ENCODE data around the gene TPSG1. TPM values are rescaled to one million over a fixed set of nuclear protein-coding genes. Genes with fewer than 3 reads are reported as not detected.

The TPSG1 gene
- total RNA-seq, 6 experiments from 2014 or later = 0.20 to 0.43 (median 0.43) TPM; not detected in 3

DNA sequence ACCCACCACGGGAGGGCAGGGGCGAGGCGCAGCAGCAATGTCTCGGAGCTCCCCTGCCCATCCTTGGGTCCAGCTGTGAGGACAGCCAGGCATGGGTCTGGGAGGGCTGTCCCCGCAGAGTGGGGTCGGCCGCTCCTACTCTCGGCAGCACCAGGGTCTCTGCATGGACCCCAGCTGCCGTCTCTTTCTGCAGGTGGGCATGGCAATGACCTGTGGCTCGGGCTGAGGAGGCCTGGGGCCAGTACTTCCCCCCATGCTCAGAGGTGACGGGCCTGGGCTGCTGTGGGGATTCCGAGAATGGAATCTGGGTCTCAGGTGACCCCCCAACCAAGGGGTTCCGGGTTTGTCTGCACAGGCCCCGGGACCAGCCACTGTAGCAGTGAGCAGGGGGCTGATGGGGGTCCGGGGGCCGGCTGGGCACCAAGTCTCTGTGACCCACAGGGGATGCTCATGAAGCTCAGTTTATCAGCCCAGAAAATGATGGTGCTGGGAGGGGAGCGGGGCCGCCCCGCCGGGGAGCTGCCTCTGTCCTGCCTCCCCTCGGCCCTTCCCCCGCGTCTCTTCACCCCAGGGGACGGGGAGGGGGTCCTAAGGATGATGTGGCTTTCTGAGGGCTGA lies 48.7 kb downstream of the TPSG1 start:
- intact Hi-C loops (cut with DNase I) = no loop called here
- TF ChIP-seq, protein P1, sequence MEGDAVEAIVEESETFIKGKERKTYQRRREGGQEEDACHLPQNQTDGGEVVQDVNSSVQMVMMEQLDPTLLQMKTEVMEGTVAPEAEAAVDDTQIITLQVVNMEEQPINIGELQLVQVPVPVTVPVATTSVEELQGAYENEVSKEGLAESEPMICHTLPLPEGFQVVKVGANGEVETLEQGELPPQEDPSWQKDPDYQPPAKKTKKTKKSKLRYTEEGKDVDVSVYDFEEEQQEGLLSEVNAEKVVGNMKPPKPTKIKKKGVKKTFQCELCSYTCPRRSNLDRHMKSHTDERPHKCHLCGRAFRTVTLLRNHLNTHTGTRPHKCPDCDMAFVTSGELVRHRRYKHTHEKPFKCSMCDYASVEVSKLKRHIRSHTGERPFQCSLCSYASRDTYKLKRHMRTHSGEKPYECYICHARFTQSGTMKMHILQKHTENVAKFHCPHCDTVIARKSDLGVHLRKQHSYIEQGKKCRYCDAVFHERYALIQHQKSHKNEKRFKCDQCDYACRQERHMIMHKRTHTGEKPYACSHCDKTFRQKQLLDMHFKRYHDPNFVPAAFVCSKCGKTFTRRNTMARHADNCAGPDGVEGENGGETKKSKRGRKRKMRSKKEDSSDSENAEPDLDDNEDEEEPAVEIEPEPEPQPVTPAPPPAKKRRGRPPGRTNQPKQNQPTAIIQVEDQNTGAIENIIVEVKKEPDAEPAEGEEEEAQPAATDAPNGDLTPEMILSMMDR (IDR thresholded peaks at IDR 0.05) = no peak
- TF ChIP-seq POLR2A (IDR thresholded peaks at IDR 0.05) = no peak
- Histone ChIP-seq H3K27ac (no peak overlapping the region), H3K4me1 (peaks cover 0 to 14% (median 4%) of the 10 kb centered on the region in 4 donors), H3K27me3 (no peaks in the 10 kb centered on the region), H3K36me3 (no peaks in the 10 kb centered on the region), H3K9me3 (no peaks in the 10 kb centered on the region), H3K4me3 (no peak overlapping the region)
- no CpG with 5 or more reads among the region's 24 CpGs for WGBS (ENCODE audit: insufficient coverage, low coverage, low lambda C conversion rate, missing lambda C conversion rate)
- ATAC-seq (no peak), DNase-seq (no peak)

DNA sequence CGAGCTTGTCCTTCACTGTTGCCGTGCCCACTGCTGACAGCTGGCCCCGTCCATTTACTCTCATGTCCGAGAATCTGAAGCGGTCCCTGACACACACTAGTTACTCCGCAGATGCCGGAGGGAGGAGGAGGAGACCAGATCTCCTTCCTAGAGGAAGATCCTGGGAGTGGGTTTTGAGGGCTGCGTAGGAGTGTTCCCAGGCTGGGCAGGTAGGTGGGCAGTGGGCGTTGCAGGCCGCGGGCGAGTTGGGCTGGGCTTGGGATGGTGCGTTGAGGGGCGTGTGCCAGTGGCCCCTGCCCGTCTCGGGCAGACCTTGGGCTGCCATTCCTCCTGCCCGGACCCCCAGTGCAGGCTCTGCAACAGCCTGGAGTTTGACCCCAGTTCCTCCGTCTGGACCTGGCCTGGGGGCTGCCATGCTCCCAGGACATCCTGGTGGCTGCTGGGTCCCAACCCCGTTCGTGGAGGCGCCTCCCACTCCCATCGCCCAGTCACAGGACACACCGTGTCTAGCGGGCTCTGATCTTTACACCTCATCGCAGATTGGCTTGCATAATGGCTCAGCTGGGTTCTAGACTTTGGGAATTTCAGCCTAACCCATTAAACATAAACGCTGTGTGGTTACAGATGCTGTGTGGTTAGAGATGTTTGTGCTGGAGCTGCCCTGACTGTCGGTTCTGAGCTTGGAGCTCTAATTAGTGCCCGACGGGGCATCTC lies 49.3 kb downstream of the TPSG1 start:
- no peak for ATAC-seq
- DNase-seq = no peak
- peaks cover 0 to 10% (median 4%) of the 10 kb centered on the region in 4 donors for H3K4me1 ChIP-seq
- WGBS (ENCODE audit: insufficient coverage, low coverage, low lambda C conversion rate, missing lambda C conversion rate) = 40% methylated on average over 4 of the region's 29 CpGs
- no peaks in the 10 kb centered on the region for H3K36me3 ChIP-seq
- intact Hi-C loops (cut with DNase I) = no loop called here
- no peak for TF ChIP-seq POLR2A (IDR thresholded peaks at IDR 0.05)
- TF ChIP-seq, protein P1 (IDR thresholded peaks at IDR 0.05) = no peak
- no peaks in the 10 kb centered on the region for H3K27me3 ChIP-seq
- no peaks in the 10 kb centered on the region for H3K9me3 ChIP-seq
- no peak overlapping the region for H3K4me3 ChIP-seq
- H3K27ac ChIP-seq = no peak overlapping the region

DNA sequence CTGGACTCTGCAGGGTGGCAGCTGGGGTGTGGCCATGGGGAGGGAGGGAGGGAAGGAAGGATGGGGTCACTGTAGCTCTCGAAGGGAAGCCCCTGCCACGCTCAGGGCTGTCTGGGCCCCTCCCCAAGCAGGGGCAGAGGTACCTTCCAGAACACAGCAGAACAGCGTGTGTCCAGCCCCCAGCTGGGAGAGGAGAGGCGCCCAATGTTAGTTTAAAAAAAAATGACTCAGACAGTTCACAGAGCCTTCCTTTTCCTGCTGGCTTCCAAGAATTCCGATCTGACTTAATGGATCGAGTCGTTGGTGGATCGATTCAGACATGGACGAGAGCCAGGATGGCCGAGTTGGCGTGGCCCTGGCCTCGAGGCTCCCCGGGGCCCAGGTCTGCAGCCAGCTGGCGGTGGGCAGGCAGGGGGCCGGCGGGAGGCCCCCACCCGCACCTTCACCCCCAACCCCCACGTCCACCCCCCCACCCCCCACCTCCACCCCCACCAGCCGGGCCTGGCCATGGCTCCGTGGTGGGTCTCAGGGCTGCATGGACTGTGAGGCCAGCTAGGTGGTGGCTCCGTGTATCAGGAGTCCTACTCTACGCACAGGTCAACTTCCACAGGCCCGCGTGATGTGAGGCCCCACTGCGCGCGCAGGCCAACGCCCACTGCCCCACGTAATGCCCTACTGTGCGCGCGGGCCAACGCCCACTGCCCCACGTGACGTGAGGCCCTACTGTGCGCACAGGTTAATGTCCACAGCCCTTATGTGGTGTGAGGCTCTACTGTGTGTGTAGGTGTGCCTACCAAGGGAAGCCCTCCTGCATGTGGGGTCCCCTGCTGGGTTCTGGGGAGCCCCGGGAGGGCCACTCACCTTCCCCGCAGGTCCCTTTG lies 50.4 kb downstream of the TPSG1 start:
- DNase-seq (peak in 1 of 3 donors; percentile 42), ATAC-seq (peak; percentile 10 to 66 (median 52))
- Histone ChIP-seq H3K27me3 (no peaks in the 10 kb centered on the region), H3K4me1 (peaks cover 0 to 10% (median 4%) of the 10 kb centered on the region in 4 donors), H3K9me3 (no peaks in the 10 kb centered on the region), H3K27ac (no peak overlapping the region), H3K36me3 (no peaks in the 10 kb centered on the region), H3K4me3 (no peak overlapping the region)
- no peak for TF ChIP-seq POLR2A (IDR thresholded peaks at IDR 0.05)
- TF ChIP-seq, protein P1 (IDR thresholded peaks at IDR 0.05) = no peak
- 20% methylated on average over 1 of the region's 38 CpGs for WGBS (ENCODE audit: insufficient coverage, low coverage, low lambda C conversion rate, missing lambda C conversion rate)
- intact Hi-C loops (cut with DNase I) = no loop called here

DNA sequence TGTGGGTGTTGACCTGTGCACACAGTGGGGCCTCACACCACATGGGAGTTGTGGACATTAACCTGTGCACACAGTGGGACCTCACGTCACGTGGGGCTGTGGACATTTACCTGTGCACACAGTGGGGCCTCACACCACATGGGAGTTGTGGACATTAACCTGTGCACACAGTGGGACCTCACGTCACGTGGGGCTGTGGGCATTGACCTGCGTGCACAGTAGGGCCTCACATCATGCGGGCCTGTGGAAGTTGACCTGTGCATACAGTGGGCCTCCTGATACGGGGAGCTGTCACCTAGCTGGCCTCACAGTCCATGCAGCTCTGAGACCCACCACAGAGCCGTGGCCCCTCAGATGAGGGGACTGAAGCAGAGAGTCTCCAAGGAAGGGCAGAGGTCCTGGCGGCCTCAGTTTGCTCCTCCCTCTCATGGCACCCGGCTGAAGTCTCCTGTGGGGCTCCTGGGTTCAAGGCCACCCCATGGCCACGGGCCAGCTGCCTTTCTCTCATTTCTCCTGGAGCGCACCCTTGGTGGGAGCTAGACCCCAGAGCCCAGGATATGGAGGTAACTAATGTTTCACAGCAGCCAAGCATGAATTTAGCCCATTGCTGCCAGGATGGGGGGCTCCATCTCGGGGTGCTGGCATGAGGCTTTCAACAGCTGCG lies 51.1 kb downstream of the TPSG1 start:
- Histone ChIP-seq H3K27ac (no peak overlapping the region), H3K36me3 (no peaks in the 10 kb centered on the region), H3K4me1 (peaks cover 0 to 10% (median 4%) of the 10 kb centered on the region in 4 donors), H3K9me3 (no peaks in the 10 kb centered on the region), H3K4me3 (no peak overlapping the region), H3K27me3 (no peaks in the 10 kb centered on the region)
- intact Hi-C loops (cut with DNase I) = no loop called here
- DNase-seq (no peak), ATAC-seq (no peak)
- WGBS (ENCODE audit: insufficient coverage, low coverage, low lambda C conversion rate, missing lambda C conversion rate) = 56% methylated on average over 5 of the region's 14 CpGs
- TF ChIP-seq, protein P1 (IDR thresholded peaks at IDR 0.05) = no peak
- no peak for TF ChIP-seq POLR2A (IDR thresholded peaks at IDR 0.05)
